HepG2 (cell line): ENCODE results near the gene TPX2. TPM values are rescaled to one million over a fixed set of nuclear protein-coding genes. Genes with fewer than 3 reads are reported as not detected.

Experiments used
- NFATC3 ChIP-seq: sonication (generic); formaldehyde crosslinking; IDR thresholded peaks from 2 replicates; pipeline ENCODE4 v1.5.1; 2020; ENCODE audit warnings: mild to moderate bottlenecking, missing genetic modification reagents
- ZNF768 ChIP-seq: sonication (generic); formaldehyde crosslinking; IDR thresholded peaks from 2 replicates; pipeline ENCODE4 v1.4.0; 2020; ENCODE audit warnings: missing genetic modification reagents
- polyA plus RNA-seq, 8 experiments: library from polyadenylated mRNA; depleted of rRNA in 3 of 8; stranded (reverse) in 7 of 8; unstranded in 1 of 8; fragments of >200 nt; fragmentation: Illumina TruSeq in 4 of 8; extraction: Trizol in 4 of 8; gene quantifications; 2 replicates each; pipeline versions ENCODE4 v1.2.1 to v1.2.3, GENCODE V29; 2011 to 2016; ENCODE audit warnings: low read depth in 4 of 8, missing spikeins in 1 of 8, mixed read lengths in 1 of 8; ENCODE audit not compliant: insufficient read depth in 1 of 8
- total RNA-seq, 5 experiments: library from RNA; depleted of rRNA; stranded (reverse); fragments of >200 nt; fragmentation: Illumina TruSeq; extraction: Trizol; gene quantifications; 2 replicates each; pipeline ENCODE4 v1.2.3, GENCODE V29; 2016; ENCODE audit warnings: low read depth in 1 of 5
- TF ChIP-seq, protein P1 (sequence below): sonication (generic); formaldehyde crosslinking; IDR thresholded peaks from 2 replicates; pipeline ENCODE4 v1.5.1; 2020; ENCODE audit warnings: missing genetic modification reagents, mild to moderate bottlenecking, borderline replicate concordance
- TF ChIP-seq, protein P2 (sequence below): sonication (generic); formaldehyde crosslinking; IDR thresholded peaks from 2 replicates; pipeline ENCODE4 v1.4.0; 2020; ENCODE audit warnings: mild to moderate bottlenecking, low read depth, missing genetic modification reagents
- TF ChIP-seq, protein P3 (sequence below): sonication (generic); formaldehyde crosslinking; IDR thresholded peaks from 2 replicates; pipeline ENCODE4 v1.4.0; 2020; ENCODE audit warnings: mild to moderate bottlenecking, missing genetic modification reagents, borderline replicate concordance
- TF ChIP-seq, protein P4 (sequence below): sonication (generic); formaldehyde crosslinking; IDR thresholded peaks from 2 replicates; pipeline ENCODE4 v1.4.0; 2020; ENCODE audit warnings: missing genetic modification reagents; ENCODE audit errors: not compliant biosample characterization

Gene TPX2
- total and polyA plus RNA-seq, 2 of the 13 experiments (the other 11 are each of a cell fraction or from before 2014, with no cell fraction given) = 34.3 to 124 TPM

DNA sequence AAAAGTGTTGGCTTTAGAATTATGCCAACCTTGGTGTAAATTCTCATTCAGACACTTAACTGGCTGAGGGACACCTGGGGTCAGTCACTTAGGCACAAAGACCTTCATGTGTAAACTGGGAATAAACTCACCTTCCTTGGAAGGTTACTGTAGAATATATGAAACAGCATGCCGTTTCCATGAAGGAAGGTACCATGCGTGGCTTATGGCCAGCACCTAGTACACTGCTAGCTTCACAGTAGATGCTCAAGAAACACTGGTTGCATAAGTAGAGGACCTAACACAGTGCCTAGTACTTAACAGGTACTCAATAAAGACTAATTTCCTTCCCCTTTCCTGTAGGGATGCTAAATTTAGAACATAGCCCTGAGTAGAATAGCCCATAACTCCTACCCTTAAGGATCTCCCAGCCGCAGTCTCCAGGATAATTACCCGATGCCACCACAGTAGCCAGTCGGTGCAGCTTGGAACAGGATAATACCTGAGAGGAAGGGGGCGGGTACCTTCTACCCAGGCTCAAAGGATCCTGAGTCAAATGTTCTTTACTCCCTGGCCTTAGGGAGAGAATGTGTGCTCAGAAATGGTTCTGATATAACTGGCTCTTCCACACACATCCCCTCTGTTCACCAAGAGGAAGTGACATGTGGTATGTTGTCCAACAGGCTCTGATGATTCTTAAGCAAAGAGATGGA is 20.0 kb upstream of the TPX2 start (continued):
- TF ChIP-seq, protein P1, sequence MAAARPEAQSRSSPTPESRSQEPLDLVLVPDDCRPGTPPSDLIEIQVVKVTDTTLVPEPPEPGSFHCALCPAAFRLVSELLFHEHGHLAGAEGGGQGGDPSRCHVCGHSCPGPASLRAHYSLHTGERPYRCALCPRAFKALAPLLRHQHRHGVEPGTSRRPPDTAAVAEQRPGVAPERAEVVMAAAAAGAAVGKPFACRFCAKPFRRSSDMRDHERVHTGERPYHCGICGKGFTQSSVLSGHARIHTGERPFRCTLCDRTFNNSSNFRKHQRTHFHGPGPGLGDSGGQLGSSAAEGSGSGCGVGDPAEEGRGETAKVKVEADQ (CRISPR knock-in tag) = 0 out of 2 replicates have a peak, but pooled peaks have one; percentile 54
- TF ChIP-seq, protein P2, sequence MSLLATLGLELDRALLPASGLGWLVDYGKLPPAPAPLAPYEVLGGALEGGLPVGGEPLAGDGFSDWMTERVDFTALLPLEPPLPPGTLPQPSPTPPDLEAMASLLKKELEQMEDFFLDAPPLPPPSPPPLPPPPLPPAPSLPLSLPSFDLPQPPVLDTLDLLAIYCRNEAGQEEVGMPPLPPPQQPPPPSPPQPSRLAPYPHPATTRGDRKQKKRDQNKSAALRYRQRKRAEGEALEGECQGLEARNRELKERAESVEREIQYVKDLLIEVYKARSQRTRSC (CRISPR knock-in tag) = 0 out of 2 replicates have a peak, but pooled peaks have one; percentile 76
- TF ChIP-seq ZNF768 (CRISPR knock-in tag) (no peak), NFATC3 (CRISPR knock-in tag) (no peak)
- TF ChIP-seq, protein P3, sequence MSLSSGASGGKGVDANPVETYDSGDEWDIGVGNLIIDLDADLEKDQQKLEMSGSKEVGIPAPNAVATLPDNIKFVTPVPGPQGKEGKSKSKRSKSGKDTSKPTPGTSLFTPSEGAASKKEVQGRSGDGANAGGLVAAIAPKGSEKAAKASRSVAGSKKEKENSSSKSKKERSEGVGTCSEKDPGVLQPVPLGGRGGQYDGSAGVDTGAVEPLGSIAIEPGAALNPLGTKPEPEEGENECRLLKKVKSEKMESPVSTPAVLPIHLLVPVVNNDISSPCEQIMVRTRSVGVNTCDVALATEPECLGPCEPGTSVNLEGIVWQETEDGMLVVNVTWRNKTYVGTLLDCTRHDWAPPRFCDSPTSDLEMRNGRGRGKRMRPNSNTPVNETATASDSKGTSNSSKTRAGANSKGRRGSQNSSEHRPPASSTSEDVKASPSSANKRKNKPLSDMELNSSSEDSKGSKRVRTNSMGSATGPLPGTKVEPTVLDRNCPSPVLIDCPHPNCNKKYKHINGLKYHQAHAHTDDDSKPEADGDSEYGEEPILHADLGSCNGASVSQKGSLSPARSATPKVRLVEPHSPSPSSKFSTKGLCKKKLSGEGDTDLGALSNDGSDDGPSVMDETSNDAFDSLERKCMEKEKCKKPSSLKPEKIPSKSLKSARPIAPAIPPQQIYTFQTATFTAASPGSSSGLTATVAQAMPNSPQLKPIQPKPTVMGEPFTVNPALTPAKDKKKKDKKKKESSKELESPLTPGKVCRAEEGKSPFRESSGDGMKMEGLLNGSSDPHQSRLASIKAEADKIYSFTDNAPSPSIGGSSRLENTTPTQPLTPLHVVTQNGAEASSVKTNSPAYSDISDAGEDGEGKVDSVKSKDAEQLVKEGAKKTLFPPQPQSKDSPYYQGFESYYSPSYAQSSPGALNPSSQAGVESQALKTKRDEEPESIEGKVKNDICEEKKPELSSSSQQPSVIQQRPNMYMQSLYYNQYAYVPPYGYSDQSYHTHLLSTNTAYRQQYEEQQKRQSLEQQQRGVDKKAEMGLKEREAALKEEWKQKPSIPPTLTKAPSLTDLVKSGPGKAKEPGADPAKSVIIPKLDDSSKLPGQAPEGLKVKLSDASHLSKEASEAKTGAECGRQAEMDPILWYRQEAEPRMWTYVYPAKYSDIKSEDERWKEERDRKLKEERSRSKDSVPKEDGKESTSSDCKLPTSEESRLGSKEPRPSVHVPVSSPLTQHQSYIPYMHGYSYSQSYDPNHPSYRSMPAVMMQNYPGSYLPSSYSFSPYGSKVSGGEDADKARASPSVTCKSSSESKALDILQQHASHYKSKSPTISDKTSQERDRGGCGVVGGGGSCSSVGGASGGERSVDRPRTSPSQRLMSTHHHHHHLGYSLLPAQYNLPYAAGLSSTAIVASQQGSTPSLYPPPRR (CRISPR knock-in tag) = no peak
- TF ChIP-seq, protein P4, sequence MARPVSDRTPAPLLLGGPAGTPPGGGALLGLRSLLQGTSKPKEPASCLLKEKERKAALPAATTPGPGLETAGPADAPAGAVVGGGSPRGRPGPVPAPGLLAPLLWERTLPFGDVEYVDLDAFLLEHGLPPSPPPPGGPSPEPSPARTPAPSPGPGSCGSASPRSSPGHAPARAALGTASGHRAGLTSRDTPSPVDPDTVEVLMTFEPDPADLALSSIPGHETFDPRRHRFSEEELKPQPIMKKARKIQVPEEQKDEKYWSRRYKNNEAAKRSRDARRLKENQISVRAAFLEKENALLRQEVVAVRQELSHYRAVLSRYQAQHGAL (CRISPR knock-in tag) = no peak
